HG03045 (cell line): ENCODE data around the gene SPDEF.

Experiments
- ATAC-seq: cut with Tn5 transposase; IDR thresholded peaks from one replicate; pipeline ENCODE4 v1.9.1; 2021; ENCODE audit warnings: mild to moderate bottlenecking, moderate library complexity; ENCODE audit not compliant: unreplicated experiment

The SPDEF gene

GRCh38 chr6:34564181-34564580 is 8.1 kb upstream of the SPDEF start:
- no peak for ATAC-seq

GRCh38 chr6:34563513-34563870 is 7.4 kb upstream of the SPDEF start:
- ATAC-seq, result no peak

- no peak for ATAC-seq
Measured at GRCh38 chr6:34562861-34563512, 6.9 kb upstream of the SPDEF start.

GRCh38 chr6:34562350-34562749 is 6.2 kb upstream of the SPDEF start:
- no peak for ATAC-seq

- no peak for ATAC-seq
Measured at GRCh38 chr6:34561227-34561530, 5.0 kb upstream of the SPDEF start.

- ATAC-seq, result no peak
Measured at GRCh38 chr6:34560366-34561226, 4.5 kb upstream of the SPDEF start.

- no peak for ATAC-seq
Measured at GRCh38 chr6:34559651-34560365, 3.7 kb upstream of the SPDEF start.

- ATAC-seq, result no peak
Measured at GRCh38 chr6:34558172-34558714, 2.1 kb upstream of the SPDEF start.

- no peak for ATAC-seq
Measured at GRCh38 chr6:34557228-34557627, 1.1 kb upstream of the SPDEF start.

- no peak for ATAC-seq
Measured at GRCh38 chr6:34556493-34556892, 364 bp upstream of the SPDEF start.

GRCh38 chr6:34555328-34555727 is 801 bp downstream of the SPDEF start:
- no peak for ATAC-seq

- ATAC-seq, result no peak
Measured at GRCh38 chr6:34555007-34555322, 1.2 kb downstream of the SPDEF start.

GRCh38 chr6:34554291-34555006 is 1.7 kb downstream of the SPDEF start:
- ATAC-seq, result no peak

GRCh38 chr6:34553750-34554149 is 2.4 kb downstream of the SPDEF start:
- ATAC-seq, result no peak

GRCh38 chr6:34553146-34553545 is 3.0 kb downstream of the SPDEF start:
- no peak for ATAC-seq

- ATAC-seq, result no peak
Measured at GRCh38 chr6:34552620-34553019, 3.5 kb downstream of the SPDEF start.

GRCh38 chr6:34551720-34552119 is 4.4 kb downstream of the SPDEF start:
- ATAC-seq, result no peak

GRCh38 chr6:34549804-34550202 is 6.3 kb downstream of the SPDEF start:
- no peak for ATAC-seq

- ATAC-seq, result no peak
Measured at GRCh38 chr6:34549026-34549803, 6.9 kb downstream of the SPDEF start.
